Amygdala (tissue), 56 donors: ENCODE data around the gene CTBP2.

ENCODE experiments used
- DNase-seq, 56 donors: peaks; one replicate each; lab custom pipeline; 2025; lab: John Stamatoyannopoulos, UW

Gene CTBP2

DNA sequence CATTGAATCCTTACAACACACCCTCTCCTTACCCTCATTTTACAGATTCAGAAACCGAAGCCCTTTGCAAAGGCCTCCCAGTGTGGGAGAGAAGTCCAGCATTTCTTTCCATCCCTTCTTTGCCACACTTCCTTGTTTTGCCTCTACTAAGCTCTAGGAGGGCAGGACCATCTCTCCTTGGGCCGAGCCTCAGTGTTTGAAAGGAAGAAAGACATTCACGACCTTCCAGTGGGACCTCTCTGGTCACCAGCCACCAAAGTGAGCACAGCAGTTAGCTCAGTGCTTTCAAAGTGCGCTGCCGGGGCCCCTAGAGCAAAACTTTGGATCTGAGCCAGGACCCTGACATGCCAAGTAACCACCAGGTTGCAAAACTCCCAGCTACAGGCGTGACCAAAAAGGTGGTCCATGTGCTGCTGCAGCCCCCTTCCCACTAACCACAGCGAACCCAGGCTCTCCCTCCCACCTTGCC is 12.4 kb downstream of the CTBP2 start:
- peak in 2 of 56 donors; percentile 34 to 45 for DNase-seq

DNA sequence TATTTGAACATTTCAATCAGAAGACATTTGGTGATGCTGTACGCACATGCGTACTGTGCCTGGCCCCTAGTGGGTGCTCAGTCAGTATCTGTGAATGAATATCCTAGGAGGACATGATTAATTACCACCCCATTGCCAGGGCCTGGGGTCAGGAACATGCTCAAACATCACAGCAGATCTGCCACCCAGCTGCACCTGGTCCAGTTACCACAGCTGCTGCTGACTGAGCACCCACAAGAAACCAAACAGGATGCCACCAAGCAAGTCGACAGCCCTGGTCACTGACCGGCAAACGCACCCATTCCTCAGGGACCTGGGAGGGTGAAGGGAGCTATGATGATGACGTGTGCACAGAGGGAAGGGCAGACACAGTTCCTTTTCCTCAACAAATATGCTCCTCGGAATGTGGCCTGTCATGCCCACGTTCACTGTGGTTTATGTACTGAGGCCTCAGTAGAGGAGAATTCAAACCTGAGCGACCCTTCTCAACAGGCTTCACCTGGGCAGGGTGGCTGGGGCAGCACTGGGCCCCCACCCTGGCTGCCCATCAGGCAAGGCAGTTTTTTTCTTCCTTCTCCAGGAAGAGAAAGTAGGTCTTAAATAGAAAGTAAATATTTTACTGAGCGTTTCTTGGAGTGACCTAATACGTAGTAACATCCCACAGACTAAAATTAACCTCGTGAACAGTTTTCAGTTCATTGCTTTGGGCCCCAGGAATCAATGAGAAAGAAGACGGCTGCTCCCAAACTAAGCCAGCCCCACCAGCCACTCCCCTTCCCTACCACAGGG is 13.4 kb downstream of the CTBP2 start:
- DNase-seq, result no peak

DNA sequence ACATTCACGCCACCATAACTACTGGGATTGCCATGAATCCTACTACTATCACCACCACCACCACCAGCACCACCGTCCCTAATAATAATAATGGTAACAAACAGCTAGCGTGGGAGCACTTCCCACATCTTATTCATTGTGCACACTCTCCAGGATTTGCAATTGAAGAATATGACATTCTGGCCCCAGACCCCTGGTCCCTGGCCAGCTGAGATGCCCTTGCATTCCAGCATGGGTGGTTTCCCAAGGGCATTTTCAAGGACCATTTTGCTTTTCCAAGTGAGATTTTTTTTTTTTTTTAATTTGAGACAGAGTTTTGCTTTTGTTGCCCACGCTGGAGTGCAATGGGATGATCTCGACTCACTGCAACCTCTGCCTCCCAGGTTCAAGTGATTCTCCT is 14.7 kb downstream of the CTBP2 start:
- DNase-seq, result no peak

DNA sequence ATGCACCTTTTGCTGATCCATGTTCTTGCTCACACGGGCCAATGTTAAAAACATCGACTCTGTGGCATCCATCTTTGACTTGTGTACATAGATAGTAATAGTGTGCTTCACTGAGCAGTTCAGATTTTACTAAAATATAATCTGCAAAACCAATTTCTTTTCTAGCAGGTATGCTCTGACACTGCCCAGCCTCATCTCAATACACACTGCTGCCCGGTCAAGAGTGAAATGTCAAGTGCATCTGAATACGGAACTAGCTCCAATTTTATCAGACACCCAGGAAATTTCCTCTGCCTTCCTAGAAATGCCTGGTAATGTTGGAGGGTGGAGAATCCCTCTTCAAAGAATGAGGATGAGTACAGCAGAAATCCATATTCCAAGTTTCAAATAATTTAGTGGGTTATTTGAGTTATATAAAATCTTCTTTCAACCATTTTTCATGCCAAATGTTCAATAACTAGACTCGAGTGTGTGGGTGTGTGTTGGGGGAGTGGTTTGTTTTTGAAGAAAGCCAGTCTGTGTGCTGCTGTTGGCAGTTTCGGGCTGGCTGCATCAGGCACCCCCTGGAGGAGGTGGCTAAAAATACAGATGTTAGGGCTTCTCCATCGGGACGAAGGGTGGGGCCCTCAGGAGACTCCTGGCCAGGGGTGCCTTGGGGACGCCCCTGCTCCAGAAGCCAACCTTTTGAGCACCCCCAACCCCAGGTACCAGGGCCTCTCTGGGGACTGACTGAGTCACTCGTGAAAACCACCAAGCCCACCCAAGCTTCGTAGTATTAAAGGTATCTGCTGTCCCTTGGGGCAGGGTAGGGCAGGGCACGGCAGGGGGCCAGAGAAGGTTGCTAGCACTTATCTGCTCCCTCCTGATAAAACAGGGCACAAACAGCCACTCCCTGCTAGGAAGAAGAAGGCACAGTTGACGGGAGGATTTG is 15.4 kb downstream of the CTBP2 start:
- peak in 34 of 56 donors; percentile 9 to 64 (median 30) for DNase-seq

DNA sequence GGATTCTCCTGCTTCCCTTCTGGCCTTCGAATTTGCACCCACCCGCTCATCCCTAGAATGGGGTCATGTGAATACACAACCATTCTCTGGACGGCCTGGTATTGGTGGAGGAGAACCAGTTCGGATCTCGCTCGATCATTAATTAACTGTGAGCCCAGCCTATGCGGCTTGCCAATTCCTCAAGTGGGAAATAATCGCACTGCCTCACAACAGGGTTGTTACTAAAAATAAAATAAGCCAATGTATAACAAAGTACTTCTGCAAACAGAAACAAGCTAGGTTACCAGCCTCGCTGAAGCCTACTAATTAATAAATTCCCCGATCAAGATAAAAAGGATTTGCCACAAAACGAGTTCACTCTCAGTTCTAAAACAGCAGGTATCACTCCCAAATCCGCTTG is 16.2 kb downstream of the CTBP2 start:
- DNase-seq, result peak in 1 of 56 donors; percentile 16

DNA sequence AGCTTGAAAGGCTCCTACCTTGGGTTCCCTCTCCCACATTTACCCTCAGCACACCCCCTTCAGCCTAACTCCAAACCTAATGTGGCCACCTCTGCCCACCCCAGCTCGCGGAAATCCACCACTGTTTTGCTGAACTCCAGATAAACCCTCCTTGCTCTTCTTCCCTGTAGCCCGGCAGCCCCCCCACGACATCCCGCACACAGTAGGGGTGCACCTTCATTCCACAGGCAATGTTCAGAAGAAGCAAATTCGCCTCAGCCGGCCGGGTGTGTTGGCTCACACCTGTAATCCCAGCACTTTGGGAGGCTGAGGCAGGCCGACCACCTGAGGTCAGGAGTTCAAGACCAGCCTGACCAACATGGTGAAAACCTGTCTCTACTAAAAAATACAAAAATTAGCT is 17.4 kb downstream of the CTBP2 start:
- no peak for DNase-seq

DNA sequence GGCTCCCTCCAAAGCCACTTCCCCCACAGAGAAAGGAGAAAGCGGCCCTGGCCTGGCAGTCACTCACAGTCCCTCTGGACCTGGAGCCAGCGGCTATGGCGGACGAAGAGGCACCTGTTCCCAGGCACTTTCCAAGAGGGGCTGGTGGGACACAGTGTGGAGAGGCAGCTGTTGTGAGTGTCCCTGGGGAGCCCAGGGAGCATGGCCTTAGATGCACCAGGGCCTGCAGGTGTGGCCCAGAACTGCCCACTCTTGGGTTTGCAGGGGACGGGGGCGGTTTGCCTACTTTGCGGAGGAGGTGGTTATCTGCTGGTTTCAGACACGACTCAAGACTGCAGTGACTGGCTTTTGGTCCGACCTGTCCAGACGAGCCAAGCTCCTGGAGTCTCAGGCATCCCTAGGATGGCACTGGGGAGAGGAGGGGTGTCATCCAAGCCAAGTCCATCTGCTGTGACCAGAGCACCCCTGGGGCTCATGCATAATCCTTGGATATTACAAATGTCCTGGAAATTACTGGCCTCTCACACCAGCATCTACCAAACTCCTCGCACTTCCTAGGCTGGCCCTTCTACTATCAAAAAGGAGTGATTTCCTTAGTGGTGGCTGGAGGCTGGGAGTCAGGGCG is 18.4 kb downstream of the CTBP2 start:
- DNase-seq, result no peak

DNA sequence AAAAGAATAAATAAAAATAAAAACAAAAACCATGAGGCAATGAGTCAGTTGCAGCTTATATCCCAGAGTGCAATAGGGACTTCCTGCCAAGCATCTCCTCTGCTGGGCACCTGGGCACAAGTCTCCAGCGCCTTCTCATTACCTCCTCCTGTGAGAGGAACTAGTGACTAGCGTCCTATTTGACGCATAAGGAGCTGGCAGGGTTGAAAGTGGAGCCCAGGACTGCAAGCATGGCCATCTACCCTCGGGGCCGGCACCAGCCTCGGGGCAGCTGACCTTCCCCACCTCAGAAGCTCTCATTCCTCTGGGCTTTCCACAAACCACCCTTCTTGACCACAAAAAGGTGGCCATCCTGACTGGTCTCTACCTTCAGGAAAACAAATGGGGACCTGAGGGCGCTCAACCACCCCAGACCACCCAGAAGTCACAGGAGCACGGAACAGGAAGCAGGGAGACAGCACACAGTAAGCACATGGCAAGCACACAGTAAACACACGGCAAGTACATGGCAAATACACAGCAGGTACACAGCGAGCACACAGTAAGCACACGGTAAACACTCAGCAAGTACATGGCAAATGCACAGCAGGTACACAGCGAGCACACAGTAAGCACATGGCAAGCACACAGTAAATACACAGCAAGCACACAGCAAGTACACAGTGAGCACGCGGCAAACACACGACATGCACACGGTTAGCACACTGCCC is 19.1 kb downstream of the CTBP2 start:
- no peak for DNase-seq

DNA sequence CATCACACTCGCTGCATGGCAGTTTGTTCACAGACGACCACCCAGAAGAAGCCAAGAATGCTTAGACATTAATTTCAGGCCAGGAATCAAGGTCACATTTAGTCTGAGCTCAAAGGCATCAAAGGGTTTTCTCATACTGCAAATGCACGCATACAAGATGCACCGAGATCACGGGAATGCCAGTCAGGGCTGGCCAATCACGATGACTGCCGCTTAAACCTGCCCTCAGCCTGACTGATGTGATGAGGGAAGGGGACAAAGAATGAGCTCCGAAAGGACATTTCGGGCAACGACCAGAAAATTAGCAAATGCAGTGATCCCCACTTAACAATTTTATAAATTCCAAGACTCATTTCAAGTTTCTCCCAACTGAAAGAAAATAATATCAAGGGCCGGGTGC is 20.2 kb downstream of the CTBP2 start:
- no peak for DNase-seq

DNA sequence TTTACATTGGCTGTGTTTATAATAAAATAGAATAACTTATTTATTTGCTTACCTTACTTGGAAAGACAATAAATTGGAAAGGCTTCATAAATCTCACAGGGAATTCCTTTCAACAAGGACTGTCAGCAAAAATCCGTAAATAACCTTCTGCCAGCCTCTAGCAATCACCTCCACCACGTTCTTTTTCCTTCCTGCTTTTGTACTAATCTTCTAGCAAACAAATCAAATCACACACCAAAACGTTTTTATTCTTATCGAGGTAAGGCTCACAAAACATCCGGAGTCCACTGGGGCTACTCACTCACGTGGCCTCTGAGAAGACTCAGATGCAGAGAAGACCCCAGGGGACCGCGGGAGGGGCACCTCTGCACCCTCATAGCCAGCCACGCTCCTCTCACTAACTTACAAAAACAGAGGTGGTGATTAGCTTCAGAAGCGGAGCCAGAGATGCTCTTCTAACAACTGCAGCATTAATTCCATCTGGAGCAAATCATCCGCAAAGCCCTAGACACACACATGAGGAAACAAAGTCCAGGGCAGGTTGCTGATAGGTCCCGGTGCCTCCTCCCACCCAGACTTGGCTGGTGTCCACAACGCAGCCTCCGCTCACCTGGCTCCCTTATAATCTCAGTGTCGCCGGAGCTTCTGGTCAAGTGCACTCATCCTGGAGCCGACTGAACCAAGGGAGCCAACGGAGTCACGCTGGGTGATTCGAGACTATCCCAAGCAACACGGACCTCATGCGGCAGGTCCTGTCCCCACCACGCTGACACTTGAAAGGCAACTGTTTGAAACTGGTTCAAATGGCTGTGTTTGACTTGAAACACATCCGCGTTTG is 22.5 kb downstream of the CTBP2 start:
- no peak for DNase-seq

DNA sequence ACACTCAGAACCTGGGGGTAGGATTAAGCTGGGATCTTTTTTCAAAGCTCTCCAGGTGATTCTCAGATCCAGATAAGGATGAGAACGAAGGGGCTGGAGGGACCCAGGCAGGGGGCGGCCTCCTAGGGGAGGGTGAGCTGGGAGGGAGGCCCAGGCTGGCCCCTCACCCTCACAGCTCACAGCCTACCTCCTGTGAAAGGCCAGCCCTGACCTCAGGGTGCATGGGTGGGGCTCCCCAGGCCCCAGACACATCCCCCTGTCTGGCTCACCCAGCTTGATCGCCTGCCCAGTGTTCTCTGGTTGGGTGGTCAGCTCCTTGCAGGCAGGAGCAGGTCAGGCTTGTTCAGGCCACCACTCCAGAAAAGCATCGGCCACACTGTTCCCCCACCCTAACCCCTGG is 24.3 kb downstream of the CTBP2 start:
- no peak for DNase-seq

DNA sequence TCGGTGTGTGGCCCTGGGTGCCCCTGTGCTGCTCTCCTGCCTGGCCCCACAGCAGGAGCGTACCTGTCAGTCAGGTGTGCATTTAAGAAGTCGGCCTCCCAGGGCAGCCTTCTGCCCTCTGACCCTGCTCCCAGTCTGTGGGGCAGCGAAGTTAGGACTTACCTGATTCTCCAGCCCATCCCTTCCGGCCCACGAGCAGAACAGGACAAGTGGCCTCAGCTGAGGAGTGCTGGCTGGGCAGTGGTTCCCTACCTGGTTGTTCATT is 24.7 kb downstream of the CTBP2 start:
- DNase-seq, result no peak

DNA sequence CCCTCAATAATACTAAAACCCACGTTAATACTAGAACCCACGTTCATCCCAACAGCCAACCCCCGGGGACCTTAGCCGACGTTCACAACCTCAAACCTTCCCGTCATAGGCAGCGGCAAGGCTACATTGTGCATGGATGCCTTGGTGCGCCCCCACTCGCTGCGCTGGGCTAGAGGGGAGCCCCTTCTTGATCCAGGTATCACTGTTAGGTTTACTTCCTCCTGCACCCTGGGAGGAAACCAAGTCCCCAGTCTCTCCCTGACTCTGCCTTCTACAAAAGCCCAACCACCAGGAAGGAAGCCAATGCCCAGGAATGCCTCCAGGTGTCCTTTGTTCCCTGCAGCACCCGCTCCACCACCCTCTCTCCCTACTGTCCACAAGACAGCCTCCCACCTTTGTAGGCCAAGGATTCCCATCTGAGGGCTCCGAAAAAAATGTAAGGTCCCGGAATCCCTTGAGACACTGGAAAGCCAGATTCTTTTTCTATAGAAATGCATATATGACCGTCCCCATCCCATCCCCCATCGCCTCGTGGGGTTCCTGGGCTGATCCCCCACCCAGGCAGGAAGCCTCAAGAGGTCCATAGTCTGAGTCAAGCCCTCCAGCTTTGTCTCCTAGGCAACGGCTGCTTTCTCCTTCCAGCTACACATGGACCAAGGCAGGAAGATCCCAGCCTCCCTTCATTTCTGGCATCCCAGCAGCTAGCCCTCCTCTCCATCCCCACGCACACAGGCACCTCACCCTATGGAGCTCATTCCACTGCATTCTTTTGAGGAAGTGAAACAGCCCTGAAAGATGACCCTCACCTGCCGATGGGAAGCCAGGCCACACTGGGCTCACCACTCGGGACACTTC is 25.2 kb downstream of the CTBP2 start:
- no peak for DNase-seq

DNA sequence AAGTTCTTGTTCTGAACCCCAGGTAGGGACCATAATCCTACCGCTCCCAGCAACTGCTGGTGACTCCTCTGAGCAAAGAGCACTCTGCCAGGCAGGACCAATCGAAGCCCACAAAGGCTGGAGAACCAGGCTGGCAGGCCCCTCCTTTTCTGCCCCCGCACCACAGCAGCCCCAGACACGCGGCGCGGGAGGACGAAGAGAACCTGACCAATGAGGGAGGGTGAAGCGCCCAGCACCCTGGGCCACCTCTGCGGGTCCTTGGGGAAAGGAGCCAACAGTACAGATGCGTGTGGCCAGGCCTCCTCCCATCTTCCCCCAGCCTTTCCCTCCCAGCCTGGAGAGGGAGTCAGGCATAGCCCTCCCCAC is 25.9 kb downstream of the CTBP2 start:
- no peak for DNase-seq

DNA sequence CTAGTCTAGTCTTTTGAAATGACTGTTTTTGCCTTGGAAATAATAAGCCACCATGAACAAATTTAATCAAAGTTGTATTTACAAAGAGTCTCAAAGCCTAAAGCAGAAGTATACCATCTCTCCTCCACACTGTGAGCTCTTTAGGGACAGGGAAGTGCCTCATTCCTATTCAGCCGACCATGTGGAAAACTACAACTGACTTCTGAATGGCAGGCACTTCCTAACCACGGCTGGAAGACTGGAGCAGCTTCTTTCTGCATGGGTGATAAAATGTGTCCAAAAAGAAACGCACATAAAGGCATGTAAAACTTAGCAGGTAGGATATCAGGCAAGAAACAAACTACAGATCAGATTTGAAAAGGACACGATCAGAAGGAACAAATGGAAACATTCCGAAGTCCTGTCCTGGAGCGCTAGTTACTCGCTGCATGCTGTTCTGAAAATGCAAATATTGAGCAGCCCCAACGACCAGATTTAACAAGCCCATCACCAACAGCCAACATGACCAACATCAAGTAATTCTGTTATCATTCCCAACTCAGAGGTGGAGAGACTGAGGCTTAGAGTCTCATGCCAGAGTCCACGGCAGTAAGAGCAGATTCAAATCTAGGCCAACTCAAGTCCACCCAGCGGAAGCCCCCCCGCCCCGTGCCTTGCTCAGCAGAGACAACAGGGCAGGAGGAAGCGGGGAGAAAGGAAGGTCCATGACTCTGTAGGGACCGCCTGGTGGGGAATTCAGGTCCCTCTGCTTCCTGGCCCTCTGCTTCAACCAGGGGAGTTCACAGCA is 26.5 kb downstream of the CTBP2 start:
- no peak for DNase-seq

DNA sequence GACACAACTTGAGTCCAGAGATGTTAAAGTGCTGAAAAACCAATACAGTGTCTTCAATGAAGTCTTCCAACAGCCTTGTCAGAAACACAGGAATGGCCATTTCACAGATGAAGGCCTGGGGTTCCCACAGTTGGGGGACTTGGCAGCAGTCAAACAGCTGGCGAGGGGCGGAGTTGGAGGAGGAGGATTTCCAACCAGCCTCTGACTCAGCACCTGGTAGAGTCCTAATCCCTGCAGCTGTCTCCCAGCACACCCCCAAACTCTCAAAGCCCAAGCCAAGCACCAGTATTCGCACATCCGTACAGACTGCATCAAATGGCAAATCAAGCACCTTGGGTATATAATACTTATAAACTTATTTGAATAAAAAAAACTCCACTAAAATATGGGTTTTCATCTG is 28.0 kb downstream of the CTBP2 start:
- DNase-seq, result no peak

DNA sequence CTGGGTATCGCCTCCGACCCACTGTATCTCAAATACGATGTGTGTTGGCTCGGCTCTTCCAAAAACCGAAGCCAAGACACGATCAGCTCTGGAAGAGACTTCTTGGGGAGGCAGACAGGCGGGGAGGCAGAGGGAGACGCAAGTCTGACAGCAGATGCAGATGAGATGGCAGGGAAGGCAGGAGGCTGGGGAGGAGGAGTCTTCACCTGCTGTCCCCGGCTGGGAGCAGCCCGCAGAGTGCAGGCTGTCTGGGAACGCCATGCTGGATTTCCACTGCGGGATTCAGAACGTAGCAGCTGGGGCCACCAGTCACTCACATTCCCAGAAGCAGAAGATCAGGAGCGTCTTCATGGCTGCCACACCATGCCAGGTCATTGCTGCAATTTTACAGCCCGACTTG is 29.4 kb downstream of the CTBP2 start:
- no peak for DNase-seq

DNA sequence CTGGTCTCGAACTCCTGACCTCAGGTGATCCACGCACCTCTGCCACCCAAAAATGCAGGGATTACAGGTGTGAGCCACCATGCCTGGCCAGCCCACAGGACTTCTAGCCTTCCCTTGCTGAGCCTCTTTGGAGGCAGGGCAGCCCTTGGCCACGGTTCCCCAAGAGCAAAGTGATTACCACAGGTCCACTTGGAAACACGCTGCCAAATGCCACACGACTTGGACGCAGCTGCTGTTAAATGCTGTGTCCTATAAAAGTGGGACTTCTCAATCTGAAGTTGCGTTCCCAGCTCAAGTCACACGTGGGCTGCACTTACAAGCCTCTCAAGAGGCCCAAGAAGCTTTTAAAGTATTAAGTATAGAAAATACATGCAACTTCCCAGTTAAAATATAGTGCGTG is 30.1 kb downstream of the CTBP2 start:
- DNase-seq, result no peak
